ENCODE measurements around the gene PRKCH.

GRCh38 chr14:61575126-61575525 is 253.7 kb downstream of the PRKCH start:
- no peak for TF ChIP-seq POLR2A (IDR thresholded peaks at IDR 0.05; ENCODE audit: low read depth, low read length)
- TF ChIP-seq CTCF (IDR thresholded peaks at IDR 0.05; ENCODE audit: extremely low read depth in 1 of 2, insufficient read depth in 1 of 2, low read depth in 1 of 2, low read length in 2 of 2), result no peak
- no peak for TF ChIP-seq MAX (IDR thresholded peaks at IDR 0.05; ENCODE audit: insufficient read depth, insufficient read length)
- no peak for TF ChIP-seq EZH2 (IDR thresholded peaks at IDR 0.05; ENCODE audit: borderline replicate concordance, low read depth, low read length, severe bottlenecking)
- TF ChIP-seq JUN (IDR thresholded peaks at IDR 0.05; ENCODE audit: borderline replicate concordance, insufficient read depth, insufficient read length, low read depth), result no peak
